Transverse colon (tissue), 4 donors: ENCODE measurements around the gene NUP85. TPM values are rescaled to one million over a fixed set of nuclear protein-coding genes. Genes with fewer than 3 reads are reported as not detected.
A peak's percentile ranks its signal among the peaks of the same experiment; 100 is the strongest.

ENCODE experiments used
- DNase-seq: peaks from one replicate; pipeline ENCODE4 v3.0.0-alpha.2; 2019
- H3K27ac ChIP-seq, 4 donors: fragments of 200-600 bp; sonication (generic); 2 replicates each; pipeline ENCODE4 v1.5.1; 2016 to 2018; ENCODE audit warnings: inconsistent platforms in 4 of 4
- H3K27me3 ChIP-seq: fragments of 200-600 bp; sonication (generic); 2 replicates; pipeline ENCODE4 v1.5.1; 2017; ENCODE audit warnings: inconsistent platforms
- H3K36me3 ChIP-seq, 4 donors: fragments of 200-600 bp; sonication (generic); 2 replicates each; pipeline ENCODE4 v1.5.1; 2017 to 2019; ENCODE audit warnings: inconsistent platforms in 4 of 4
- H3K4me1 ChIP-seq, 4 donors: fragments of 200-600 bp; sonication (generic); 2 replicates each; pipeline ENCODE4 v1.5.1; 2017 to 2020; ENCODE audit warnings: inconsistent platforms in 4 of 4
- H3K4me3 ChIP-seq, 4 donors: fragments of 200-600 bp; sonication (generic); 1 replicate in 1 of 4; 2 replicates in 3 of 4; pipeline versions ENCODE4 v1.5.1 to v1.6.1; 2017 to 2019; ENCODE audit warnings: inconsistent platforms in 4 of 4
- H3K9me3 ChIP-seq, 2 donors: fragments of 200-600 bp; sonication (generic); 2 replicates each; pipeline ENCODE4 v1.5.1; 2017 to 2019; ENCODE audit warnings: inconsistent platforms in 2 of 2
- CTCF ChIP-seq, 5 experiments: fragments of 200-600 bp in 3 of 5; fragments of 450-650 bp in 2 of 5; sonication (generic) in 3 of 5; IDR thresholded peaks; 1 replicate in 2 of 5; 2 replicates in 3 of 5; pipeline ENCODE4 v1.5.1; 2016 to 2017; ENCODE audit warnings: antibody characterized with exemption in 5 of 5, inconsistent platforms in 3 of 5, mild to moderate bottlenecking in 2 of 5, moderate library complexity in 1 of 5
- EP300 ChIP-seq: sonication (generic); formaldehyde crosslinking; IDR thresholded peaks from one replicate; pipeline ENCODE4 v1.6.1; 2017; ENCODE audit warnings: antibody characterized with exemption, low read depth
- POLR2A ChIP-seq: fragments of 450-650 bp; IDR thresholded peaks from one replicate; pipeline ENCODE4 v1.6.1; 2016; ENCODE audit warnings: antibody characterized with exemption, mild to moderate bottlenecking, moderate library complexity
- POLR2AphosphoS5 ChIP-seq, 3 donors: sonication (generic); formaldehyde crosslinking; IDR thresholded peaks; one replicate each; pipeline ENCODE4 v1.6.1; 2016; ENCODE audit warnings: antibody characterized with exemption in 3 of 3
- WGBS, 2 donors: methylation state at CpG; one replicate each; pipeline ENCODE4 v1.1.5; 2018; ENCODE audit warnings: low coverage in 1 of 2; 5-methylcytosine and 5-hydroxymethylcytosine counted together
- in situ Hi-C, 4 donors: fragments of 200-750 bp; cut with MboI; loops; one replicate each; pipeline versions ENCODE4 v1.15.0 to v1.15.1; 2017; ENCODE audit warnings: low sequenced_read_pairs in 3 of 4, low pct_ligation_motif_present in 1 of 4, low pct_unique_long_range_greater_than_20kb in 1 of 4
- intact Hi-C: fragments of 100-400 bp; cut with DNase I; formaldehyde crosslinking; loops from one replicate; pipeline ENCODE4 v1.15.1; 2023; ENCODE audit warnings: low total_unique reads
- total RNA-seq, 4 donors: library from RNA; depleted of rRNA; stranded (reverse); fragments of >200 nt; gene quantifications; one replicate each; pipeline ENCODE4 v1.1.0, GENCODE V29; 2016

The NUP85 gene
- total RNA-seq, 4 donors from 2014 or later: 13.1 to 204 (median 31.8) TPM

GRCh38 chr17:75260641-75261335 is 55.3 kb downstream of the NUP85 start:
- 0 to 1% methylated on average over 5 to 28 of the region's 31 CpGs for WGBS, 2 donors
- Histone ChIP-seq H3K9me3 (no peaks in the 10 kb centered on the region), H3K4me1 (peaks cover 12 to 36% (median 27%) of the 10 kb centered on the region in 4 donors), H3K27me3 (no peaks in the 10 kb centered on the region), H3K36me3 (peaks cover 0 to 6% (median 2%) of the 10 kb centered on the region in 4 donors), H3K4me3 (peak overlapping the region; percentile 68 to 90 (median 84)), H3K27ac (peak overlapping the region; percentile 89 to 96 (median 92))
- intact Hi-C loops: no loop called here
- in situ Hi-C loops: no loop called here
- DNase-seq: no peak
- TF ChIP-seq POLR2AphosphoS5 (IDR thresholded peaks at IDR 0.05): no peak
- TF ChIP-seq CTCF (IDR thresholded peaks at IDR 0.05): peak in 3 of 5 experiments; percentile 12 to 20 (median 13)
- TF ChIP-seq EP300: no peak

GRCh38 chr17:75261336-75262111 is 56.0 kb downstream of the NUP85 start, which contains the start of the genes GGA3 and MRPS7:
GGA3 (minus strand) TSS chr17:75261606; CDS start chr17:75261587, 19 bp downstream.
MRPS7 (plus strand) TSS chr17:75261879; CDS start chr17:75261901, 22 bp downstream.
- WGBS, 2 donors: 0% methylated on average over 52 of the region's 69 CpGs; no CpG with 5 or more reads in 1 of the 2 donors

GRCh38 chr17:75262112-75262606 is 56.7 kb downstream of the NUP85 start:
- WGBS, 2 donors: 1% methylated on average over 23 of the region's 23 CpGs; no CpG with 5 or more reads in 1 of the 2 donors
- H3K4me1 ChIP-seq: peaks cover 12 to 36% (median 27%) of the 10 kb centered on the region in 4 donors
- H3K27ac ChIP-seq: peak overlapping the region; percentile 89 to 96 (median 92)
- TF ChIP-seq EP300 (no peak), CTCF (IDR thresholded peaks at IDR 0.05) (no peak), POLR2A (no peak), POLR2AphosphoS5 (IDR thresholded peaks at IDR 0.05) (no peak)
- no peak for DNase-seq
- intact Hi-C loops (no loop called here), in situ Hi-C loops (no loop called here)
- no peaks in the 10 kb centered on the region for H3K27me3 ChIP-seq
- peaks cover 0 to 14% (median 4%) of the 10 kb centered on the region in 4 donors for H3K36me3 ChIP-seq
- H3K4me3 ChIP-seq: peak overlapping the region; percentile 68 to 90 (median 84)
- no peaks in the 10 kb centered on the region for H3K9me3 ChIP-seq

More at GRCh38 chr17:75261336-75262111, 56.0 kb downstream of the NUP85 start, which contains the start of the genes GGA3 and MRPS7:
- Histone ChIP-seq H3K9me3 (no peaks in the 10 kb centered on the region), H3K27ac (peak within 1 kb of the TSS; percentile 89 to 96 (median 92)), H3K4me3 (peak within 1 kb of the TSS; percentile 68 to 90 (median 84)), H3K4me1 (peaks cover 12 to 36% (median 27%) of the 10 kb centered on the region in 4 donors), H3K27me3 (no peaks in the 10 kb centered on the region), H3K36me3 (peaks cover 0 to 13% (median 4%) of the 10 kb centered on the region in 4 donors)
- in situ Hi-C loops (no loop called here), intact Hi-C loops (no loop called here)
- TF ChIP-seq POLR2A: peak; percentile 71
- TF ChIP-seq EP300: no peak
- TF ChIP-seq CTCF (IDR thresholded peaks at IDR 0.05): no peak
- TF ChIP-seq POLR2AphosphoS5 (IDR thresholded peaks at IDR 0.05): peak; percentile 40 to 82 (median 65)
- peak; percentile 95 for DNase-seq

- WGBS, 2 donors: 88 to 94% methylated on average over 3 to 4 of the region's 4 CpGs
- H3K27me3 ChIP-seq: no peaks in the 10 kb centered on the region
- in situ Hi-C loops: no loop called here
- peak overlapping the region in 1 of 4 donors; percentile 92 for H3K27ac ChIP-seq
- H3K4me1 ChIP-seq: peaks cover 12 to 44% (median 31%) of the 10 kb centered on the region in 4 donors
- no peak for DNase-seq
- no peak overlapping the region for H3K4me3 ChIP-seq
- H3K36me3 ChIP-seq: peaks cover 0 to 14% (median 4%) of the 10 kb centered on the region in 4 donors
- intact Hi-C loops: no loop called here
- TF ChIP-seq POLR2A (no peak), POLR2AphosphoS5 (IDR thresholded peaks at IDR 0.05) (no peak), EP300 (no peak), CTCF (IDR thresholded peaks at IDR 0.05) (no peak)
- no peaks in the 10 kb centered on the region for H3K9me3 ChIP-seq
These were observed 57.6 kb downstream of the NUP85 start for GRCh38 chr17:75263055-75263454.
